AG09309 (cell line): ENCODE measurements around the gene FAM184B.

Source experiments
- DNase-seq: peaks from one replicate; pipeline ENCODE4 v3.0.0-alpha.2; 2010; ENCODE audit warnings: low read depth
- H3K4me3 ChIP-seq: 2 replicates; pipeline ENCODE4 v1.5.1; 2011; ENCODE audit warnings: mild to moderate bottlenecking, low read depth, low read length, moderate library complexity; ENCODE audit not compliant: control insufficient read depth
- TF ChIP-seq, protein P1 (sequence below): IDR thresholded peaks from 2 replicates; pipeline ENCODE4 v1.5.1; 2011; ENCODE audit warnings: mild to moderate bottlenecking, low read depth, low read length, inconsistent platforms; ENCODE audit not compliant: insufficient read depth, control insufficient read depth; ENCODE audit errors: missing control alignments

The FAM184B gene

DNA sequence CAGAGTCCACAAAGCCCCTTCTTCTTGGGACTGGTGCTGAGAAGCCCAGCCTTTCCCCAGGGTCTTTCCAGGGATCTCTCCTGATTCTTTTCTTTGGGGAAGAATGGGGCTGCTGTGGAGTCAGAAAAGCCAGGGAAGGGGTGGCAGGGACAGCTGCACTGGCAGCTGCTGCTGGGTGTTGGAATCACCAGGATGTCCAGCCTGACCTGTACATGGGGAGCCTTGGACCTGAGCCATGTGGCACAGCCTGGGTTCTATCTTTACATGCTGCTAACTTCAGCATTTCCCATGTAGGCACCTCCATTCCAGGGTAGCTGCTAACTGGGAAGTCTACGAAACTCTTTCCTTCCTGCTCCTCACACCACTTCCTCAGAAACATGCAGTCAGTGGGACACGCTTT lies 131.0 kb downstream of the FAM184B start:
- TF ChIP-seq, protein P1, sequence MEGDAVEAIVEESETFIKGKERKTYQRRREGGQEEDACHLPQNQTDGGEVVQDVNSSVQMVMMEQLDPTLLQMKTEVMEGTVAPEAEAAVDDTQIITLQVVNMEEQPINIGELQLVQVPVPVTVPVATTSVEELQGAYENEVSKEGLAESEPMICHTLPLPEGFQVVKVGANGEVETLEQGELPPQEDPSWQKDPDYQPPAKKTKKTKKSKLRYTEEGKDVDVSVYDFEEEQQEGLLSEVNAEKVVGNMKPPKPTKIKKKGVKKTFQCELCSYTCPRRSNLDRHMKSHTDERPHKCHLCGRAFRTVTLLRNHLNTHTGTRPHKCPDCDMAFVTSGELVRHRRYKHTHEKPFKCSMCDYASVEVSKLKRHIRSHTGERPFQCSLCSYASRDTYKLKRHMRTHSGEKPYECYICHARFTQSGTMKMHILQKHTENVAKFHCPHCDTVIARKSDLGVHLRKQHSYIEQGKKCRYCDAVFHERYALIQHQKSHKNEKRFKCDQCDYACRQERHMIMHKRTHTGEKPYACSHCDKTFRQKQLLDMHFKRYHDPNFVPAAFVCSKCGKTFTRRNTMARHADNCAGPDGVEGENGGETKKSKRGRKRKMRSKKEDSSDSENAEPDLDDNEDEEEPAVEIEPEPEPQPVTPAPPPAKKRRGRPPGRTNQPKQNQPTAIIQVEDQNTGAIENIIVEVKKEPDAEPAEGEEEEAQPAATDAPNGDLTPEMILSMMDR, result no peak
- H3K4me3 ChIP-seq, result no peak overlapping the region
- no peak for DNase-seq

DNA sequence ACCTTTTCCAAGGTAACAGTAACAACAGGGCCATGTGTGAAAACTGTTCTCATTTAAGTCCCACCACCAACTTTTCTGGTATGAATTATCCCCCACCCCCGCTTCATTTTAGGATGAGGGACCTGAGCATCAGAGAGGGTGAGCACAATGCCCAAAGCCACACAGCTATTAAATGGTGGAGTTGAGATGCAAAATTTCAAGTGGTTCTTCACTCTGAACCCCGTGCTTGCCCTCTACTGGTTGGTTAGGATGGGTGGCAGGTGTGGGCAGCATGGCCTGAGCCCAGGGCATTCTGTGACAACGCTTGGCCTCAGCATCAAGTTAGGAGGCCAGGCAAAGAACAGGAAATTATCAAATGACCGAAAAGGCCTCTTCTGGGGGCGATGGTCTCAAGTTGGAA lies 133.5 kb downstream of the FAM184B start:
- no peak overlapping the region for H3K4me3 ChIP-seq
- no peak for DNase-seq
- TF ChIP-seq, protein P1, result no peak

DNA sequence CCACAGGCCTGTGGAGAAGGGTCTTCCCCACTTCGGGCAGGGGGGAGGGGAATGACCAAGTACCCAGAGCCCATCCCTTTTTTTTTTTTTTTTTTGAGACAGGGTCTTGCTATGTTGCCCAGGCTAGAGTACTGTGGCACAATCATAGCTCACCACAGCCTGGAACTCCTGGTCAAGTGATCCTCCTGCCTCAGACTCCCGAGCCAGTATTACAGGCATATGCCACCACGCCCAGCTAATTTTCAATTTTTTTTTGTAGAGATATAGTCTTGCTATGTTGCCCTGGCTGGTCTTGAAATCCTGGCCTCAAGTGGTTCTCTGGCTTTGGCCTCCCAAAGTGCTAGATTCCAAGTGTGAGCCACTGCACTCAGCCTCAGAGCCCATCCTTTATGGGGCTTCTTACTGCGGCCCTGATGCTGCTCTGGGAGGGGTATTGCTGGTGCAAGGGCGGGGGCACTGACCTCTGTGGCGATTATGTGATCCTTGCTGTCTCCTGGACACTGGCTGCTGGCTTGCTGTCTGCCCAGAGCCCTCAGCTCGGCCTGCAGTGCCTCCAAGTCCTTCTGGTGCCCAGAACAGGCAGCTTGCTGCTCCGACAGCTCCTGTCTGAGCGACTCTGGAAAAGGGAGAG lies 134.1 kb downstream of the FAM184B start:
- TF ChIP-seq, protein P1, result no peak
- H3K4me3 ChIP-seq, result no peak overlapping the region
- no peak for DNase-seq

DNA sequence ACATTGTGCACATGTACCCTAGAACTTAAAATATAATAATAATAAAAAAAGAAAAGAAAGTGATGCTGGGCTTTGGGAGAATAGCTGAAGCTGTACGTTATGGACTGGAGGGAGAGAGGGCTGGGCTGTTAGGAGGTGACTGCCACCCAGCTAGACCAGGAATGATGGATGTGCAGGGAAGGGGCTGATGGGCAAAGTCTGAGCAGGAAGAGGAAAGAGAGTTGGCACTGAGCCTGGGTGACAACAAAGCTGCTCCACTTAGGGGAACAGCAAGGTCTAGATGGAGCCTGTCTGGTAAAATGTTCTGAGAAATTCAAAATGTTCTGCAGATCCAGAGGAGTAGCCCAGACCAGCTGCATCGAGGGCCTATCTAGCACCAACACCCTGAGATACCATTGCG lies 134.7 kb downstream of the FAM184B start:
- no peak overlapping the region for H3K4me3 ChIP-seq
- TF ChIP-seq, protein P1, result no peak
- DNase-seq, result no peak

DNA sequence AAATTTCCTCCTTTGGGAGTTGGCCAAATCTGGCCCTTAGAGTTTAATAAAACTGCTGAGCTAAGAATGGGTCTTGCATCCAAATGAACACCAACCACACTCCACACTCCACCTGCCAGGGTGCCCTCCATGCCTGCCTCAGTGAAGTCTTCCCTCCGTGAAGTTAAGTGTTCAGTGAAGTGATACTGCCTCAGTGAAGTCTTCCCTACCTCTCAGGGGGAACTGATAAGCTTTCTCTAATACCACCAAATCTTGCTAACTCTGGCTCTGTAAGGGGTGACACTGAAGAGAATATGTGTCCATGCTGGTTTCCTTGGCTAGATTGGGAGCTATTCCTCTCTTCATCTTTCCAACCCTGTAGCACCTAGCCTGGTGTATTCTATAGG lies 139.0 kb downstream of the FAM184B start:
- no peak overlapping the region for H3K4me3 ChIP-seq
- DNase-seq, result no peak
- TF ChIP-seq, protein P1, result no peak

DNA sequence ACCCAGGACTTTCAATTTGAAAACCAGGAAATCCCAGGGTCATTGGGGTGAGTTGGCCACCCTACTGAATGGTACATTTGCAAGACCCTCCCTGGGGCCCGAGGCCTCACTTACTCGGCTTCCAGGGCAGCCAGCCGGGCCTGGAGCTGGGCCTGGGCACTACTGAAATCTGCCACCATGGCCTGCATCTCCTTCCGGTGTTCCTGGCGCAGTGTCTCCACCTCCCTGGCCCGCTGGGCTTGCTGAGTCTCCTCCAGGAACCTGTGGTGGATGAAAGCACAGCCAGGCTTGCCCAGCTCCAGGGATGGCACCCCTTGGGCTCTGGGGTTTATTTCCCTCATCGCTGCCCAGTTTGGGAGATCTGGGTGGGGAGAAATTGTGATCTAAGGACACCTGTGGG lies 142.3 kb downstream of the FAM184B start:
- TF ChIP-seq, protein P1, result no peak
- DNase-seq, result no peak
- no peak overlapping the region for H3K4me3 ChIP-seq
